Measurements from ENCODE around the gene KCNH1. TPM values are rescaled to one million over a fixed set of nuclear protein-coding genes. Genes with fewer than 3 reads are reported as not detected.

KCNH1 gene
- total RNA-seq, 1 experiment from 2014 or later, result 0.17 TPM

- Mint-ChIP-seq H3K27me3 (ENCODE audit: low read depth) (no peaks in the 10 kb centered on the region), H3K27ac (no peak overlapping the region), H3K4me1 (no peaks in the 10 kb centered on the region), H3K36me3 (no peaks in the 10 kb centered on the region), H3K4me3 (no peak overlapping the region), H3K9me3 (no peaks in the 10 kb centered on the region)
- ATAC-seq (no peak), DNase-seq (ENCODE audit: low spot score) (no peak)
- TF ChIP-seq IRF2 (CRISPR knock-in tag; IDR thresholded peaks at IDR 0.05; ENCODE audit: borderline replicate concordance, low read depth) (no peak), GTF2I (CRISPR knock-in tag; conservative IDR thresholded peaks at IDR 0.05) (no peak), ZNF263 (CRISPR knock-in tag; IDR thresholded peaks at IDR 0.05; ENCODE audit: low read depth) (no peak), PREB (CRISPR knock-in tag; IDR thresholded peaks at IDR 0.05; ENCODE audit: borderline replicate concordance) (no peak), ZNF425 (CRISPR knock-in tag; conservative IDR thresholded peaks at IDR 0.05) (no peak)
- ChIA-PET POLR2A (no interaction called here), CTCF (interaction anchor here (1.2 kb wide), 1 partner anchor 235 kb away, joined by 3 read pairs; no protein-coding TSS in a partner anchor)
Measured at GRCh38 chr1:210715072-210715471, 418.9 kb downstream of the KCNH1 start.

- peaks cover 6% of the 10 kb centered on the region for H3K4me1 Mint-ChIP-seq
- peak; percentile 21 for DNase-seq (ENCODE audit: low spot score)
- ATAC-seq, result peak; percentile 60; the same call in 1 of the 2 replicates
- no peak overlapping the region for H3K4me3 Mint-ChIP-seq
- no peaks in the 10 kb centered on the region for H3K27me3 Mint-ChIP-seq (ENCODE audit: low read depth)
- ChIA-PET POLR2A (no interaction called here), CTCF (interaction anchor here (0.6 to 1.4 kb wide), 3 partner anchors 9 to 313 kb away, joined by 3 to 4 read pairs (median 3); no protein-coding TSS in a partner anchor)
- H3K36me3 Mint-ChIP-seq, result no peaks in the 10 kb centered on the region
- no peak for TF ChIP-seq TEAD1 (CRISPR knock-in tag; IDR thresholded peaks at IDR 0.05)
- no peak for TF ChIP-seq AFF4 (CRISPR knock-in tag; IDR thresholded peaks at IDR 0.05; ENCODE audit: borderline replicate concordance)
- no peak for TF ChIP-seq STAT6 (CRISPR knock-in tag; conservative IDR thresholded peaks at IDR 0.05; ENCODE audit: low read depth)
- no peak for TF ChIP-seq NFATC4 (CRISPR knock-in tag; IDR thresholded peaks at IDR 0.05)
- no peak for TF ChIP-seq ZNF416 (CRISPR knock-in tag; IDR thresholded peaks at IDR 0.05)
- no peak for TF ChIP-seq SOX15 (CRISPR knock-in tag; IDR thresholded peaks at IDR 0.05)
- no peak for TF ChIP-seq OVOL2 (CRISPR knock-in tag; IDR thresholded peaks at IDR 0.05; ENCODE audit: borderline replicate concordance)
- TF ChIP-seq USF2 (CRISPR knock-in tag; IDR thresholded peaks at IDR 0.05), result no peak
- H3K27ac Mint-ChIP-seq, result no peak overlapping the region
- no peaks in the 10 kb centered on the region for H3K9me3 Mint-ChIP-seq
Measured at GRCh38 chr1:210711825-210712612, 421.9 kb downstream of the KCNH1 start.
